Activated T-helper 1 cell treated with anti-CD3 and anti-CD28 coated beads, Interleukin-12 subunit alpha, Interleukin-12 subunit beta, Interleukin-2, Interleukin-4 antibody, amounts not matched to agents 30 ng/mL and 10 ng/mL and 1 ng/mL, durations not matched to agents 14 hours and 24 hours and 36 hours (primary cell): ENCODE measurements around the gene DCAF8. TPM values are rescaled to one million over a fixed set of nuclear protein-coding genes. Genes with fewer than 3 reads are reported as not detected.

ENCODE experiments used
- DNase-seq: peaks from one replicate; pipeline ENCODE4 v3.0.0; 2021; ENCODE audit warnings: low spot score
- H3K27ac Mint-ChIP-seq: one replicate; pipeline ENCODE4 v1.8.0; 2021; ENCODE audit warnings: mild to moderate bottlenecking, mixed read lengths
- H3K27me3 Mint-ChIP-seq: one replicate; pipeline ENCODE4 v1.8.0; 2022; ENCODE audit warnings: mild to moderate bottlenecking, moderate library complexity, mixed read lengths; ENCODE audit not compliant: insufficient read depth
- H3K36me3 Mint-ChIP-seq: one replicate; pipeline ENCODE4 v1.8.0; 2021; ENCODE audit warnings: low read depth, mixed read lengths
- H3K4me1 Mint-ChIP-seq: one replicate; pipeline ENCODE4 v1.8.0; 2021; ENCODE audit warnings: low read depth, mixed read lengths
- H3K4me3 Mint-ChIP-seq: one replicate; pipeline ENCODE4 v1.8.0; 2021; ENCODE audit warnings: mild to moderate bottlenecking, moderate library complexity, mixed read lengths
- H3K9me3 Mint-ChIP-seq: one replicate; pipeline ENCODE4 v1.8.0; 2021; ENCODE audit warnings: mixed read lengths
- intact Hi-C: fragments of 100-400 bp; cut with micrococcal nuclease; formaldehyde crosslinking; loops from one replicate; pipeline ENCODE4 v1.15.1; 2024
- total RNA-seq: library from RNA; stranded (reverse); gene quantifications from 2 replicates; pipeline ENCODE4 v1.2.3, GENCODE V29; 2022

Gene DCAF8
- total RNA-seq, 1 donor from 2014 or later = 117 TPM

DNA sequence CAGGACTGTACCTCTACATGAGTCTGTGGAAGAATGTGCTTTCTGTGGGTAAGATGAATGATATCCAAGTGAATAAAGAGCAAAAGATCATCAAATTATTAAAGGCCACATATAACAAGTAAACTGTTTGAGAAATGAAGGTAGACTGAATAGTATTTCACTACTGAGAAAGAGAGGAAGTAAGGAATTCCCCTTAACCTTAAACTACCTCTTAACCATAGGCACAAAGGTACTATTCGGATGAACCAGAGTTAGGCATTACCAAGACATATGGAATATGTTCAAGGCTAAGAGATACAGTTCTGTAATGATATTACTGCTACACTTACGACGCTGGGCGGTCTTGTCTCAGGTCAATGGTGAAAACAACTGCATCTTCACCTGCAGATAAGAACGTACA lies 25.5 kb downstream of the DCAF8 start:
- peaks cover 40% of the 10 kb centered on the region for H3K36me3 Mint-ChIP-seq
- DNase-seq = no peak
- no peaks in the 10 kb centered on the region for H3K9me3 Mint-ChIP-seq
- H3K27me3 Mint-ChIP-seq = no peaks in the 10 kb centered on the region
- intact Hi-C loops = no loop called here
- peaks cover 7% of the 10 kb centered on the region for H3K4me1 Mint-ChIP-seq
- no peak overlapping the region for H3K4me3 Mint-ChIP-seq
- H3K27ac Mint-ChIP-seq = no peak overlapping the region

DNA sequence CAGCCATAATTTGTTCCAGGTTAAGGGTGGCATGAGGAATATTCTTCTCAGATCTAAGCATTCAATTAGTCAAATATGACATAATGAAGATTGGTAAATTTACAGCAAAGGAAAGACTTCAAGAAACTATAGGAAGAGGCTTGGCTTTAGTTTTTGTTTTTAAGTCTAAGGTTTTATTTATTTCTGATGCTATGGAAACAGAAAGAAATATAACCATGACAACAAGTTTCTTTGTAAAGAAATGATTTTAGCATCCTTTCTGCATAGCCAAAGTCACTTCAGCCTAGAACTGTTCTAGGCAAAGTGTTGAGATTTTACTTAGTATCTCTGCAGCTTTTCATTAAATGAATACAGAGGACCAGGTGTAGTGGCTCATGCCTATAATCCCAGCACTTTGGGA lies 29.4 kb downstream of the DCAF8 start:
- intact Hi-C loops = no loop called here
- no peak overlapping the region for H3K27ac Mint-ChIP-seq
- H3K27me3 Mint-ChIP-seq = no peaks in the 10 kb centered on the region
- peaks cover 39% of the 10 kb centered on the region for H3K36me3 Mint-ChIP-seq
- DNase-seq = no peak
- H3K9me3 Mint-ChIP-seq = no peaks in the 10 kb centered on the region
- no peak overlapping the region for H3K4me3 Mint-ChIP-seq
- peaks cover 7% of the 10 kb centered on the region for H3K4me1 Mint-ChIP-seq

DNA sequence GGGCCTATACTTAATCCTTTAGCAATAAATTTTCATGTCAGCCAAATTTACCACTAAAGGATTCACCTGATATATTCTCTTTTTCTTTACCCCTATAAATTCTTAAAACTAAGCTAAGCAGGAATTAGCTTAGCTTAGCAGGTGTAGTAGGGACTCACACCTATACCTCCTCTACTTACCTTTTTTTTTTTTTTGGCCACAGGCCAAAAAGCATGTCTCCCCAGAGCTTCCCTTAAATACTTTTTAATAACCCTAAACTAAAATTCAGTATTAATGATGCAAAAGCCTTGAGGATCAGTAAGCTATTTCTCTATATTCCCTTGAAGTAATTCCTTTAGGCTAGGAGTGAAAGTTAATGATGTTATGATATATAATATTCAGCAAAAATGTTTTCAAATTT lies 33.9 kb downstream of the DCAF8 start:
- Mint-ChIP-seq H3K9me3 (no peaks in the 10 kb centered on the region), H3K36me3 (peaks cover 34% of the 10 kb centered on the region), H3K27ac (no peak overlapping the region), H3K27me3 (no peaks in the 10 kb centered on the region), H3K4me3 (no peak overlapping the region), H3K4me1 (no peaks in the 10 kb centered on the region)
- DNase-seq = no peak
- intact Hi-C loops = no loop called here

DNA sequence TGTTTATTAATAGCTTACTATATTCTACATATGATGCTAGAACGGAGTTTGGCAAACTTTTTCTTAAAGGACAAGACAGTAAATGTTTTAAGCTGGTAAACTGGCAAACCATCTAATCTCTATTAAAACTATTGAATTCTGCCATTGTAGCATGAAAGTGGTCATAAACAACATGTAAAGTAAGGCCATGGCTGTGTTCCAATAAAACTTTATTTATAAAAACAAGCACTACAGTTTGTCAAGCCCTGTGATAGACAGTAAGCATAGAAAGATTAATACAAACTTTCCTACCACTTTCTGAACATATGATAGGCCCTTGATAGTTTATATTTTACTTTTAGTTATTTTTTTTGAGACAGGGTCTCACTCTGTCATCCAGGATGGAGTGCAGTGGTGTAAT lies 34.8 kb downstream of the DCAF8 start:
- no peak overlapping the region for H3K27ac Mint-ChIP-seq

DNA sequence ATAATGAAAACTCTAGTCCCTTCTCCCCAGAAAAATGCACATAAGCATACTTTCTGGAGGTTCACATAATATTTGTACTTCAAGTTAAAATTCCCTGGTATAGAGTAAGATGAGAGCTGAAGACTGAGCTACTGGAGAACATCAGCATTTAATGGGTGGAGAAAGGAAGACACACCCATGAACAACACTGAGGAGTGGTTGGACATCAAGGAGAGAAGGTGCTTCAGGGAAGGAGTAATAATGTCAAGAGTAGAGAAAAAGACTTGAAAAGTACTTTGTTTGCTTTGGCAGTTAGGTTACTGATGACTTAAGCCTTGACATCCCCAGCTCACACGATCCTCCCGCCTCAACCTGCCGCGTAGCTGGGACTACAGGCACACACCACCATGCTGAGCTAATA lies 35.3 kb downstream of the DCAF8 start:
- DNase-seq = no peak
- Mint-ChIP-seq H3K4me3 (no peak overlapping the region), H3K27ac (no peak overlapping the region), H3K27me3 (no peaks in the 10 kb centered on the region), H3K36me3 (peaks cover 41% of the 10 kb centered on the region), H3K4me1 (no peaks in the 10 kb centered on the region), H3K9me3 (no peaks in the 10 kb centered on the region)
- intact Hi-C loops = no loop called here

More for the DNA sequence above, 34.8 kb downstream of the DCAF8 start:
- H3K27me3 Mint-ChIP-seq = no peaks in the 10 kb centered on the region
- no peaks in the 10 kb centered on the region for H3K9me3 Mint-ChIP-seq
- H3K4me3 Mint-ChIP-seq = no peak overlapping the region
- DNase-seq = no peak
- H3K4me1 Mint-ChIP-seq = no peaks in the 10 kb centered on the region
- H3K36me3 Mint-ChIP-seq = peaks cover 36% of the 10 kb centered on the region
- intact Hi-C loops = no loop called here

DNA sequence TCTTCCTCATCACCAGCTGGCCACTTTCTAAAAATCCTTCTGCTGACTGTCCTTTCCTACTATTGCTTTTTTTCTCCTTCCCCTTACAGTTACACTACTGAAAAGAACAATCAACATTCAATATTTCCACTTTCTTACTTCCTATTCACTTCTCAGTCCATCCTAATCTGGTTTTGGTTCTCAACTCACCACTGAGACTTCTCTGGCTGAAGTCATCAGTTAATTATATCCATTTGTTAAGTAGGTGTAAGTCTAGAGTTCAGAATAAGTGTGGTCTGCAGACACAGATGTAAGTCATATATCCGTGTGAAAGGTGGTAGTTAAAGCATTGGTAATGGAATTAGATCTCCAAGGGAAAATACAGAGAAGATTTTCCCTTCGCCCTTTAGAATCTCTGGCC lies 35.7 kb downstream of the DCAF8 start:
- no peaks in the 10 kb centered on the region for H3K27me3 Mint-ChIP-seq
- peaks cover 43% of the 10 kb centered on the region for H3K36me3 Mint-ChIP-seq
- H3K4me3 Mint-ChIP-seq = no peak overlapping the region
- no peak overlapping the region for H3K27ac Mint-ChIP-seq
- DNase-seq = no peak
- H3K4me1 Mint-ChIP-seq = no peaks in the 10 kb centered on the region
- intact Hi-C loops = no loop called here
- H3K9me3 Mint-ChIP-seq = no peaks in the 10 kb centered on the region

DNA sequence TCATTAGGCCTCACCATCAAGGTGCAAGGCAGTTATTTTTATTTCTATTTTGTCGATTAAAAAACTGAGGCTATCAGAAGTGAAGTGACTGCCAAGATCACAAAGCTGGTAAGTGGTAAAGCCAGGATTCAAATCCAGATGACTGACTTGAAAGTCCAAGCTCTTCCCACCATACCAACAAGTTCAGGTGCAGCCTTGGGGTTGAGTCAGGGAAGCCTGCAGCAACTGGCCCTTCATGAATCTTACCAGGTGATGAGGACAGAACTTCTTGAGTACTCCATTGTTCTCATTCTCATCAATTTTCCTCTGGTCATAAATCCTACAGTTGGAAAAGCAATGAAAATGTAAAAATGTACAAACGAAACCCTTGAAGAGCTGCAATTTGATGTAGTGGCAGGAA lies 37.0 kb downstream of the DCAF8 start:
- Mint-ChIP-seq H3K36me3 (peaks cover 42% of the 10 kb centered on the region), H3K27ac (no peak overlapping the region)

DNA sequence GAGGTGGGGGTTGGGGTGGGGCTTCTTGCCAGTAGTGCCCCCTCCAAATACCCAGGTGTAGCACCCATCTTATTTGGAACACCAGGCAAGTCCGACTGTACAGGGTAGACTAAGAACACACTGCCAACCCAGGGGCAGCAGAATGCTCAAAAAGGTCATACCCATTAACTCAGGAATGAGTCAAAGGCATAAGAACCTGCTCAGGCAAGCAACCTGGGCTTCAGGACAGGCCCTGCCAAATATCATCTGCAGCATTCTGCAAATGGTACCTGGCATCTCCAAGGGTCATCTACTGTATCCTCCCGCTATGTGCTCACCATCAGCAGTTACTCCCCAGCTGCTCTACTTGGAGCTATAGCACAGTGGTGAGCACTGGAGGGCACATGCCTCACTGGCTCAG lies 37.7 kb downstream of the DCAF8 start:
- DNase-seq = no peak
- no peak overlapping the region for H3K4me3 Mint-ChIP-seq
- intact Hi-C loops = no loop called here
- no peaks in the 10 kb centered on the region for H3K9me3 Mint-ChIP-seq
- H3K4me1 Mint-ChIP-seq = no peaks in the 10 kb centered on the region
- H3K36me3 Mint-ChIP-seq = peaks cover 39% of the 10 kb centered on the region
- H3K27me3 Mint-ChIP-seq = no peaks in the 10 kb centered on the region
- no peak overlapping the region for H3K27ac Mint-ChIP-seq

More for the DNA sequence above, 37.0 kb downstream of the DCAF8 start:
- no peak for DNase-seq
- Mint-ChIP-seq H3K9me3 (no peaks in the 10 kb centered on the region), H3K4me3 (no peak overlapping the region), H3K27me3 (no peaks in the 10 kb centered on the region), H3K4me1 (no peaks in the 10 kb centered on the region)
- intact Hi-C loops = no loop called here

DNA sequence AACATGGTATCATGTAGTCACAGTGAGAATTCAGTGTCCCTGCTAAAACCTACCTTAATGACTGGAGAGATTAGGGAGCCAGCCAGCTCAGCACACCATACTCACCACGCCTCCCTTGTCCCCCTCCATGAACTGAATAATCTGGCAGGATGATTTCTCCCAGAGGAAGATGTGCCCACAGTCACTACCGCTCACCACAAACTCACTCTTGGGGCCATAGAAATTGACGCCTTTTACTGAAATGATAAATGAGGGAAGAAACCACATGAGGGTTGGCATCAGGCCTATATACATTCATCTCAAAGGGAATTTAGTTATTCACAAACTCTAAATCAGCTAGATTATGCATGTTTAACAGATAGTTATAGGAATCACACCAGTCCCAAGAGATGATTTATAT lies 39.8 kb downstream of the DCAF8 start:
- Mint-ChIP-seq H3K4me1 (no peaks in the 10 kb centered on the region), H3K9me3 (no peaks in the 10 kb centered on the region), H3K27me3 (no peaks in the 10 kb centered on the region), H3K27ac (no peak overlapping the region), H3K4me3 (no peak overlapping the region), H3K36me3 (peaks cover 37% of the 10 kb centered on the region)
- intact Hi-C loops = no loop called here
- no peak for DNase-seq

DNA sequence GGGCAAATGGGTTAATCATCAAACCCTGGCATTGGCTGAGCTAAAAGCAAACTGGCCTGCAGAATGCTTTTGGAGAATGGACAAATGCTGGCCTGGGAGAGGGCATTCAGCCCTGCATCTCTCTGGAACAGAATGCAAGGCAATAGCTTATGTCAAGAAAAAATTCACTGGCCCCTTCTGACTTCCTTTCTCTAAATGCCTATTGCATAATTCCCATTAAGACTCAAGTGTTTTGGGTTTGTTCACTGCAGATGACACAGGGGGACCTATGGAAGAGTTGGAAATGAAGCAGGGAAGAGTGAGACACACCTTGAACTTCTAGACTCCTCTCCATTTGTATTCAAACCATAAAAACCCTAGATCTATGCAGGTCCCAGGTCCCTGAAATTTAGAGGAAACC lies 41.3 kb downstream of the DCAF8 start:
- H3K27me3 Mint-ChIP-seq = no peaks in the 10 kb centered on the region
- H3K9me3 Mint-ChIP-seq = no peaks in the 10 kb centered on the region
- no peaks in the 10 kb centered on the region for H3K4me1 Mint-ChIP-seq
- peaks cover 46% of the 10 kb centered on the region for H3K36me3 Mint-ChIP-seq
- intact Hi-C loops = no loop called here
- no peak overlapping the region for H3K4me3 Mint-ChIP-seq
- no peak overlapping the region for H3K27ac Mint-ChIP-seq
- DNase-seq = no peak

DNA sequence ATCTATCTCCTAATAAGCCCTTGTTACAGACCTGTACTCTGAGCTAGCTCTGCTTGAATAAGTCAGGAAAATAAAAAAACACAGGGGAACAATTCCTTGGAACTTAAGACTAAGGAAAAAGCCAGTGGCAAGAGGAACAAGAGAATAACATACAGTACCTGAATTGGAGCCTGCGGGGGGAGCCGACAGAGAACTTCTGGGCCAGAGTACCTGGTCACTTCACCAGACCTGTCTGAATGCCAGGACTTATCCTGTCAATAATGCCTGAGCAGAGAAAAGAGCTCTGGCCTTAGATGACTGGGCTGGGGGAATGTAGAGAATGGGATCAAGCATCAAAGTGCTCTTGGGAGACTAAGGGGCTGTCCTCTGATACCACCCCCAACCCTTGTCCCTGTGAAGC lies 42.0 kb downstream of the DCAF8 start:
- DNase-seq = no peak
- H3K27ac Mint-ChIP-seq = no peak overlapping the region
- no peak overlapping the region for H3K4me3 Mint-ChIP-seq
- intact Hi-C loops = no loop called here
- no peaks in the 10 kb centered on the region for H3K4me1 Mint-ChIP-seq
- peaks cover 54% of the 10 kb centered on the region for H3K36me3 Mint-ChIP-seq
- no peaks in the 10 kb centered on the region for H3K9me3 Mint-ChIP-seq
- no peaks in the 10 kb centered on the region for H3K27me3 Mint-ChIP-seq

DNA sequence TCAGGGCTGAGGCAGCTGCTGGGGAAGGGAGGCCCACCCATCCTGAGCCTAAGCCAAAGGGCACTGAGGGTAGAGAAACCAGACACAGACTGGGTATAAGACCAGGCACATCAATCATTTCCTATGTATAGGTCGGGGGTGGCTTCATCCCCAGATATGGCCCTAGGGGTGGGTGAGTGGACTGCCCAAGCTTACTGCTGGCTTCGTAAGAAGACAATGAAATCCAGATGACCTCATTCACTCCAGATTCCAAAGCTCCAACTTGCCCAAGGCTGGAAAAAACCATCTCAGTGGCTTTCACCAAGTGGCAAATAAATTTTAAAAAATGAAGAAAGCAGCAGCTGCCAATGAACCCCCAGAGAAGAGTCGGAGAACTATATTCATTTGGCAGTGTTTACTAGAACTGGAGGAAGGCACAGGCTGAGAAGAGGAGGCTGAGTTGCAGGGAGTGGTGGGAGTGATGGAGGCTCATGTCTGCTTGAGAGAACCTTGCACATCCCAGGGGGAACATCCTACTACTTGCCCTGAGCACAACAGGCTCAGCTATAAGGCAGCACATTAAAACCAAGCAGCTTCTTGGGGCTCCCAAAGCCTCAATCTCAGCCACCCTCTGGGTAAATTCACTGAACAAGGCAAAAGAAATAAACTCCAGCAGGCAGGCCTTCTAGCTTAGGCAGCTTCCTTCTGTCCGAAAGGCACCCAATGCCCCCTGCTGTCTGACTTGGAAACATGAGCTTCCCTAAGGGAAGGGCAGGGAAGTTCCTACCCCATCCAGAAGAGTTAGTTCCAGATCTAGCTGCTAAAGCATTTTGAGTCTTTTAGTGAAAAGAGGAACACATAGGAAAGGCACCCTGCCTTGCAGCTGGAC lies 43.1 kb downstream of the DCAF8 start:
- Mint-ChIP-seq H3K9me3 (no peaks in the 10 kb centered on the region), H3K27me3 (no peaks in the 10 kb centered on the region), H3K4me3 (no peak overlapping the region), H3K4me1 (no peaks in the 10 kb centered on the region), H3K27ac (no peak overlapping the region), H3K36me3 (peaks cover 58% of the 10 kb centered on the region)
- DNase-seq = no peak
- intact Hi-C loops = no loop called here

DNA sequence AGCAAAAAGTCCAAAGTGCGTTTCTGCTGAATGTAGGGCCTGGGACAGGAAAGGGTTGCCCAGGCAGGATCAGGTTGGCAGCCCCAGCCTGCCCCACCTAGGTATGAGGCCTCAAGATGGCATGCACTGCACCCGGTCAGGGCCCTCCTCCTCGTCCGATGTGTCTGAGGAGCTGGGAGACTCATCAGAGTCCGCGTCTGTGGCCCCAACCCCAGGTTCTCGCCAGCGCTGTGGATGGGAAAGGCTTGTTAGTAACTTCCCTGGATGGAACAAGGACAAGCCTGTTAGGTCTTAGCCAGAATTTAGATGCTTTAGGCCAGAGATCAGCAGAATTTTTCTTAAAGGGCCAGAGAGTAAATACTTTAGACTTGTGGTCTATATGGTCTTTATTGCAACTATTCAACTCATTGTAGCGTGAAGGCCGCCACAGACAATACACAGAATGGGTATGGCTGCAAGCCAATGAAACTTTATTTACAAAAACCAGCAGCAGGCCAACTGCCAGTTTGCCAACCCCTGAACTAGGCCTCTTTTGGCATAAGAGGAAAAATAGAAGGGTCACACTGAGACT lies 44.8 kb downstream of the DCAF8 start:
- intact Hi-C loops = no loop called here
- Mint-ChIP-seq H3K27ac (no peak overlapping the region), H3K9me3 (no peaks in the 10 kb centered on the region), H3K36me3 (peaks cover 62% of the 10 kb centered on the region), H3K4me3 (no peak overlapping the region), H3K27me3 (no peaks in the 10 kb centered on the region), H3K4me1 (no peaks in the 10 kb centered on the region)
- no peak for DNase-seq
